Activated CD8-positive, alpha-beta T cell treated with anti-CD3 and anti-CD28 coated beads for 36 hours (primary cell): ENCODE data around the gene BAZ2B. TPM values are rescaled to one million over a fixed set of nuclear protein-coding genes. Genes with fewer than 3 reads are reported as not detected.

ENCODE experiments used
- ATAC-seq: fragments of 200-7000 bp; cut with Tn5 transposase; one replicate; pipeline ENCODE4 v1.10.0; 2021; ENCODE audit warnings: mild to moderate bottlenecking, moderate library complexity
- CTCF ChIA-PET: fragments of 350-600 bp; sonication (Branson Sonifier 250); formaldehyde crosslinking; loops from one replicate; lab custom pipeline; 2021; ENCODE audit warnings: antibody characterized with exemption; lab: Charles Lee
- POLR2A ChIA-PET: fragments of 350-600 bp; sonication (Branson Sonifier 250); formaldehyde crosslinking; loops from one replicate; lab custom pipeline; 2021; ENCODE audit warnings: antibody characterized with exemption; lab: Charles Lee
- DNase-seq: peaks from one replicate; pipeline ENCODE4 v3.0.0-alpha.2; 2020
- H3K27ac Mint-ChIP-seq: one replicate; pipeline ENCODE4 v1.8.0; 2021; ENCODE audit warnings: mild to moderate bottlenecking, mixed read lengths
- H3K27me3 Mint-ChIP-seq: one replicate; pipeline ENCODE4 v1.8.0; 2021; ENCODE audit warnings: mixed read lengths
- H3K36me3 Mint-ChIP-seq: one replicate; pipeline ENCODE4 v1.8.0; 2021; ENCODE audit warnings: low read depth, mixed read lengths
- H3K4me1 Mint-ChIP-seq: one replicate; pipeline ENCODE4 v1.8.0; 2021; ENCODE audit warnings: low read depth, mixed read lengths
- H3K4me3 Mint-ChIP-seq: one replicate; pipeline ENCODE4 v1.8.0; 2021; ENCODE audit warnings: mild to moderate bottlenecking, moderate library complexity, mixed read lengths
- H3K9me3 Mint-ChIP-seq: one replicate; pipeline ENCODE4 v1.8.0; 2021; ENCODE audit warnings: mixed read lengths
- CTCF ChIP-seq: fragments of 200-600 bp; IDR thresholded peaks from one replicate; pipeline ENCODE4 v1.8.0; 2022; ENCODE audit warnings: antibody characterized with exemption, mild to moderate bottlenecking
- intact Hi-C: fragments of 100-400 bp; cut with micrococcal nuclease; formaldehyde crosslinking; loops from one replicate; pipeline ENCODE4 v1.10.0; 2022
- total RNA-seq, 2 experiments: library from RNA; stranded (reverse); gene quantifications; one replicate each; pipeline ENCODE4 v1.2.3, GENCODE V29; 2021

Gene BAZ2B
- total RNA-seq, 2 experiments from 2014 or later = 7.7 to 8.2 TPM

- Mint-ChIP-seq H3K36me3 (no peaks in the 10 kb centered on the region), H3K4me1 (no peaks in the 10 kb centered on the region), H3K27me3 (no peaks in the 10 kb centered on the region), H3K4me3 (no peak overlapping the region), H3K9me3 (no peaks in the 10 kb centered on the region), H3K27ac (no peak overlapping the region)
- ChIA-PET CTCF (interaction anchor here (0.7 kb wide), 1 partner anchor 17 kb away, joined by 3 read pairs; no protein-coding TSS in a partner anchor), POLR2A (no interaction called here)
- DNase-seq (no peak), ATAC-seq (no peak)
- no peak for TF ChIP-seq CTCF
- intact Hi-C loops = no loop called here
Observed at GRCh38 chr2:159550231-159550630, 66.1 kb downstream of the BAZ2B start.

DNA sequence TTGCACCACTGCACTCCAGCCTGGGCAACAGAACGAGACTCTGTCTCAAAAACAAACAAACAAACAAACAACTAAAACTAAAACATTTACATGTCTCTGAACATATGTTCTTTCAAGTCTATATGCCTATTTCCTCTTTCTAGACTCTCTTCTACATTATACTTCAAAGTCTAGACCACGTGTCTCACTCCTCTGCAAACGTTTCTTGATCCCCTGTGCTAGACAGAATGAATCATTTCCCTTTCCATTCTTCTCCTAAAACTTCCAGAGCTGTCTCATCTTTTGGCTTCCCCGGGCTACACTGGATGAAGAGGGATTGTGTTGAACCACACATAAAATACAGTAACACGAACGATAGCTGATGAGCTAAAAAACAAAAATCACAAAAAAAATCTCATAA lies 67.1 kb downstream of the BAZ2B start:
- no peaks in the 10 kb centered on the region for H3K27me3 Mint-ChIP-seq
- no peaks in the 10 kb centered on the region for H3K36me3 Mint-ChIP-seq
- intact Hi-C loops = no loop called here
- ATAC-seq = no peak
- no peaks in the 10 kb centered on the region for H3K9me3 Mint-ChIP-seq
- H3K4me3 Mint-ChIP-seq = no peak overlapping the region
- H3K4me1 Mint-ChIP-seq = no peaks in the 10 kb centered on the region
- no peak overlapping the region for H3K27ac Mint-ChIP-seq
- ChIA-PET POLR2A (no interaction called here), CTCF (no interaction called here)
- DNase-seq = no peak
- no peak for TF ChIP-seq CTCF

- ChIA-PET CTCF (no interaction called here), POLR2A (no interaction called here)
- no peak overlapping the region for H3K4me3 Mint-ChIP-seq
- H3K27ac Mint-ChIP-seq = no peak overlapping the region
- H3K4me1 Mint-ChIP-seq = no peaks in the 10 kb centered on the region
- ATAC-seq (no peak), DNase-seq (no peak)
- intact Hi-C loops = no loop called here
- no peaks in the 10 kb centered on the region for H3K27me3 Mint-ChIP-seq
- peaks cover 4% of the 10 kb centered on the region for H3K9me3 Mint-ChIP-seq
- no peak for TF ChIP-seq CTCF
- H3K36me3 Mint-ChIP-seq = peaks cover 4% of the 10 kb centered on the region
Observed at GRCh38 chr2:159546716-159547430, 69.5 kb downstream of the BAZ2B start.

- ChIA-PET CTCF (no interaction called here), POLR2A (no interaction called here)
- intact Hi-C loops = no loop called here
- Mint-ChIP-seq H3K27ac (no peak overlapping the region), H3K4me3 (no peak overlapping the region), H3K9me3 (peaks cover 8% of the 10 kb centered on the region), H3K27me3 (no peaks in the 10 kb centered on the region), H3K36me3 (peaks cover 8% of the 10 kb centered on the region), H3K4me1 (no peaks in the 10 kb centered on the region)
- TF ChIP-seq CTCF = no peak
- ATAC-seq (no peak), DNase-seq (no peak)
Observed at GRCh38 chr2:159546039-159546438, 70.3 kb downstream of the BAZ2B start.

GRCh38 chr2:159545085-159545484 lies 71.3 kb downstream of the BAZ2B start:
- H3K4me1 Mint-ChIP-seq = no peaks in the 10 kb centered on the region
- POLR2A ChIA-PET = no interaction called here
- no peaks in the 10 kb centered on the region for H3K27me3 Mint-ChIP-seq
- DNase-seq = no peak
- intact Hi-C loops = no loop called here
- no peak overlapping the region for H3K4me3 Mint-ChIP-seq
- CTCF ChIA-PET = no interaction called here
- H3K9me3 Mint-ChIP-seq = peaks cover 8% of the 10 kb centered on the region
- no peak for TF ChIP-seq CTCF
- no peak overlapping the region for H3K27ac Mint-ChIP-seq
- ATAC-seq = no peak
- peaks cover 8% of the 10 kb centered on the region for H3K36me3 Mint-ChIP-seq
